CD14-positive monocyte (primary cell): ENCODE measurements around the gene CHD2. TPM values are rescaled to one million over a fixed set of nuclear protein-coding genes. Genes with fewer than 3 reads are reported as not detected.

ENCODE experiments used
- DNase-seq, 3 donors: peaks; one replicate each; pipeline ENCODE4 v3.0.0-alpha.2; 2011 to 2022
- H2AFZ ChIP-seq: 2 replicates; pipeline ENCODE4 v1.6.0; 2012; ENCODE audit warnings: mild to moderate bottlenecking, low read depth, low read length, inconsistent platforms; ENCODE audit not compliant: insufficient read depth, poor library complexity, severe bottlenecking
- H3K27ac ChIP-seq, 2 donors: 1 replicate in 1 of 2; 2 replicates in 1 of 2; pipeline ENCODE4 v1.5.1; 2012 to 2013; ENCODE audit warnings: low read length in 2 of 2, control low read depth in 1 of 2, inconsistent platforms in 1 of 2, low read depth in 1 of 2, mild to moderate bottlenecking in 1 of 2
- H3K27me3 ChIP-seq, 2 donors: one replicate each; pipeline versions ENCODE4 v1.6.0 to v1.6.1; 2011 to 2013; ENCODE audit warnings: low read length in 2 of 2; ENCODE audit not compliant: control insufficient read depth in 2 of 2, insufficient read depth in 2 of 2
- H3K36me3 ChIP-seq, 2 donors: replicated peaks in 1 of 2; 1 replicate in 1 of 2; 2 replicates in 1 of 2; pipeline versions ENCODE4 v1.5.1 to v1.6.1; 2012 to 2013; ENCODE audit warnings: low read length in 2 of 2, control low read depth in 1 of 2, inconsistent platforms in 1 of 2, mild to moderate bottlenecking in 1 of 2; ENCODE audit not compliant: insufficient read depth in 2 of 2, control insufficient read depth in 1 of 2
- H3K4me1 ChIP-seq, 2 donors: 1 replicate in 1 of 2; 2 replicates in 1 of 2; pipeline versions ENCODE4 v1.5.1 to v1.6.1; 2012 to 2013; ENCODE audit warnings: low read length in 2 of 2, control low read depth in 1 of 2, inconsistent platforms in 1 of 2, mild to moderate bottlenecking in 1 of 2, moderate library complexity in 1 of 2; ENCODE audit not compliant: insufficient read depth in 2 of 2, control insufficient read depth in 1 of 2
- H3K4me2 ChIP-seq: replicated peaks from 2 replicates; pipeline ENCODE3; 2012; ENCODE audit warnings: low read length, moderate library complexity, mild to moderate bottlenecking; ENCODE audit not compliant: poor library complexity, severe bottlenecking; ENCODE audit errors: extremely low read depth
- H3K4me3 ChIP-seq, 3 experiments: fragments of 200-600 bp in 1 of 3; sonication (generic) in 1 of 3; replicated peaks in 1 of 3; 1 replicate in 2 of 3; 2 replicates in 1 of 3; pipeline ENCODE4 v1.5.1; 2011 to 2013; ENCODE audit warnings: low read length in 3 of 3, mild to moderate bottlenecking in 3 of 3, control low read depth in 2 of 3, low read depth in 2 of 3, inconsistent platforms in 1 of 3, moderate library complexity in 1 of 3
- H3K79me2 ChIP-seq: 2 replicates; pipeline ENCODE4 v1.6.0; 2012; ENCODE audit warnings: mild to moderate bottlenecking, control low read depth, inconsistent platforms, low read length, moderate library complexity; ENCODE audit not compliant: insufficient read depth
- H3K9ac ChIP-seq: 2 replicates; pipeline ENCODE4 v1.6.0; 2017; ENCODE audit warnings: low read length, mild to moderate bottlenecking; ENCODE audit not compliant: insufficient read depth, poor library complexity, severe bottlenecking
- H3K9me3 ChIP-seq, 2 donors: replicated peaks in 1 of 2; 1 replicate in 1 of 2; 2 replicates in 1 of 2; pipeline versions ENCODE4 v1.5.1 to v1.6.1; 2012 to 2013; ENCODE audit warnings: low read length in 2 of 2, control low read depth in 1 of 2; ENCODE audit not compliant: control insufficient read depth in 1 of 2, insufficient read depth in 1 of 2
- H4K20me1 ChIP-seq: 2 replicates; pipeline ENCODE4 v1.6.0; 2012; ENCODE audit warnings: mild to moderate bottlenecking, low read length, control low read depth, moderate library complexity; ENCODE audit not compliant: insufficient read depth
- H3K27ac Mint-ChIP-seq, 7 donors: one replicate each; pipeline ENCODE4 v1.8.0; 2020; ENCODE audit warnings: mild to moderate bottlenecking in 7 of 7, mixed read lengths in 7 of 7, moderate library complexity in 6 of 7, inconsistent platforms in 2 of 7
- H3K27me3 Mint-ChIP-seq, 3 donors: one replicate each; pipeline ENCODE4 v1.8.0; 2021 to 2022; ENCODE audit warnings: low read depth in 3 of 3, mild to moderate bottlenecking in 3 of 3, mixed read lengths in 3 of 3, moderate library complexity in 3 of 3, inconsistent platforms in 1 of 3
- H3K36me3 Mint-ChIP-seq, 2 donors: one replicate each; pipeline ENCODE4 v1.8.0; 2020; ENCODE audit warnings: mixed read lengths in 2 of 2, inconsistent platforms in 1 of 2, mild to moderate bottlenecking in 1 of 2
- H3K4me1 Mint-ChIP-seq: one replicate; pipeline ENCODE4 v1.8.0; 2020; ENCODE audit warnings: mild to moderate bottlenecking, mixed read lengths
- H3K4me3 Mint-ChIP-seq, 2 donors: one replicate each; pipeline ENCODE4 v1.8.0; 2020; ENCODE audit warnings: mild to moderate bottlenecking in 2 of 2, mixed read lengths in 2 of 2, moderate library complexity in 1 of 2
- H3K9me3 Mint-ChIP-seq, 7 donors: one replicate each; pipeline ENCODE4 v1.8.0; 2020 to 2022; ENCODE audit warnings: mixed read lengths in 7 of 7, mild to moderate bottlenecking in 6 of 7, moderate library complexity in 6 of 7, inconsistent platforms in 2 of 7
- WGBS: methylation state at CpG from one replicate; pipeline ENCODE4 v1.1.5; 2013; ENCODE audit warnings: missing lambda C conversion rate; ENCODE audit not compliant: insufficient coverage; 5-methylcytosine and 5-hydroxymethylcytosine counted together
- intact Hi-C, 2 donors: fragments of 100-400 bp; cut with micrococcal nuclease; formaldehyde crosslinking; loops; one replicate each; pipeline versions ENCODE4 v1.15.0 to v1.15.1; 2023
- polyA plus RNA-seq, 3 donors: library from polyadenylated mRNA; depleted of rRNA in 1 of 3; unstranded in 2 of 3; stranded (reverse) in 1 of 3; fragments of 300-500 nt in 2 of 3; fragments of >200 nt in 1 of 3; fragmentation: Illumina TruSeq in 2 of 3; gene quantifications; 1 replicate in 2 of 3; 2 replicates in 1 of 3; pipeline ENCODE4 v1.2.3, GENCODE V29; 2012 to 2021
- TF ChIP-seq, protein P1 (sequence below): fragments of 200-600 bp; IDR thresholded peaks from one replicate; pipeline ENCODE4 v1.8.0; 2022; ENCODE audit warnings: antibody characterized with exemption, mild to moderate bottlenecking

CHD2 gene
- polyA plus RNA-seq, 3 donors = 9.6 to 61.2 (median 11.4) TPM

DNA sequence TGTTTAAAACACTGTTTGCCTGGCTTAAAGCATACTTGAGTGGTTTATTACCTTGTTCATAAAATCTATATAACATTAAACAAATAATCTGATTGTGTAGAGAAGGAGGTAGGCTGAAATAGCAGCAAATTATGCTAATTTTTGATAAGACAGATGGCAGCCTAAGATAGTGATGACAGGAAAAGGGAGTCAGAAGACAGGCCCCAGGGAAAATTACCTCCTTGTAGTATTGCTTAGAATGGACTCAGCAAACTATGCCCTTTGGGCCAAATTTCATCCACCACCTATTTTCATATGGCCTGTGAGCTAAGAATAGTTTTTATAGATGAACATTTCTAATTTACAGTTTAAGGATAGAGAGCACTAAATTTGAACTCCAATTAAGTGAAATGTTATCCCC, 37.8 kb downstream of the CHD2 start:
- peaks cover 14% of the 10 kb centered on the region for H3K4me1 Mint-ChIP-seq
- H3K4me3 Mint-ChIP-seq = no peak overlapping the region
- DNase-seq = no peak
- no peak overlapping the region for H3K4me2 ChIP-seq
- TF ChIP-seq, protein P1, sequence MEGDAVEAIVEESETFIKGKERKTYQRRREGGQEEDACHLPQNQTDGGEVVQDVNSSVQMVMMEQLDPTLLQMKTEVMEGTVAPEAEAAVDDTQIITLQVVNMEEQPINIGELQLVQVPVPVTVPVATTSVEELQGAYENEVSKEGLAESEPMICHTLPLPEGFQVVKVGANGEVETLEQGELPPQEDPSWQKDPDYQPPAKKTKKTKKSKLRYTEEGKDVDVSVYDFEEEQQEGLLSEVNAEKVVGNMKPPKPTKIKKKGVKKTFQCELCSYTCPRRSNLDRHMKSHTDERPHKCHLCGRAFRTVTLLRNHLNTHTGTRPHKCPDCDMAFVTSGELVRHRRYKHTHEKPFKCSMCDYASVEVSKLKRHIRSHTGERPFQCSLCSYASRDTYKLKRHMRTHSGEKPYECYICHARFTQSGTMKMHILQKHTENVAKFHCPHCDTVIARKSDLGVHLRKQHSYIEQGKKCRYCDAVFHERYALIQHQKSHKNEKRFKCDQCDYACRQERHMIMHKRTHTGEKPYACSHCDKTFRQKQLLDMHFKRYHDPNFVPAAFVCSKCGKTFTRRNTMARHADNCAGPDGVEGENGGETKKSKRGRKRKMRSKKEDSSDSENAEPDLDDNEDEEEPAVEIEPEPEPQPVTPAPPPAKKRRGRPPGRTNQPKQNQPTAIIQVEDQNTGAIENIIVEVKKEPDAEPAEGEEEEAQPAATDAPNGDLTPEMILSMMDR = no peak
- H3K36me3 Mint-ChIP-seq = peaks cover 80 to 85% of the 10 kb centered on the region in 2 donors
- peaks cover 54% of the 10 kb centered on the region for H3K79me2 ChIP-seq
- no peak overlapping the region for H2AFZ ChIP-seq
- H3K4me1 ChIP-seq = peaks cover 14 to 17% of the 10 kb centered on the region in 2 donors
- H3K27ac Mint-ChIP-seq = no peak overlapping the region
- no peaks in the 10 kb centered on the region for H3K9me3 ChIP-seq
- H3K27me3 ChIP-seq = no peaks in the 10 kb centered on the region
- peak overlapping the region in 1 of 2 donors; percentile 10 for H3K27ac ChIP-seq
- no peak overlapping the region for H3K9ac ChIP-seq
- H3K27me3 Mint-ChIP-seq = no peaks in the 10 kb centered on the region
- H3K36me3 ChIP-seq = peaks cover 85 to 97% of the 10 kb centered on the region in 2 donors
- H4K20me1 ChIP-seq = peaks cover 74% of the 10 kb centered on the region
- intact Hi-C loops = loop anchor here in 1 of 2 donors (10.0 kb wide), 1 partner anchor 57 kb away; no protein-coding TSS in a partner anchor
- H3K4me3 ChIP-seq = no peak overlapping the region
- peaks cover 0 to 3% (median 0%) of the 10 kb centered on the region in 7 donors for H3K9me3 Mint-ChIP-seq

DNA sequence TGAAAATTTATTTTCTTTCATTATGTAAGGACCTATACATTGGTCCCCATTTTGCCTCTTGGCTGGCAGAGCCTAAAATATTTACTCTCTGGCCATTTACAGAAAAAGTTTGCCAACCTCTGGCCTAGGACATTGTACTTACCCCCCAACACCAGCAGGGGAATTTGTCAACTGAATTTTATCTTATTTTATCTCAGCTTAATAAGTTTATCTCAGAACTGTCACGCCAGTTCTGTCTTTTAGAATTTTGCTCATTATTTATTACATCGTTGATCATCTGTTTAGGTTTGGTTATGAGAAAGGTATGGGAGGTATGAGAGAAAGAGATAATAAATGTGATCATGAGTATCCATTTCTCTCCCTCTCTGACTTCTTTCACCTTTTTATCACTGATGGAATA, 38.3 kb downstream of the CHD2 start:
- intact Hi-C loops = loop anchor here in 1 of 2 donors (10.0 kb wide), 1 partner anchor 56 kb away; no protein-coding TSS in a partner anchor
- H3K4me3 ChIP-seq = no peak overlapping the region
- H3K4me1 ChIP-seq = peaks cover 9 to 12% of the 10 kb centered on the region in 2 donors
- no peaks in the 10 kb centered on the region for H3K9me3 ChIP-seq
- Mint-ChIP-seq H3K27ac (peak overlapping the region in 1 of 7 donors; percentile 50), H3K4me1 (peaks cover 12% of the 10 kb centered on the region), H3K9me3 (peaks cover 0 to 3% (median 0%) of the 10 kb centered on the region in 7 donors), H3K4me3 (no peak overlapping the region), H3K27me3 (no peaks in the 10 kb centered on the region), H3K36me3 (peaks cover 80 to 87% of the 10 kb centered on the region in 2 donors)
- H3K9ac ChIP-seq = no peak overlapping the region
- no CpG with 5 or more reads among the region's 2 CpGs for WGBS
- no peak overlapping the region for H3K27ac ChIP-seq
- H3K4me2 ChIP-seq = no peak overlapping the region
- H3K27me3 ChIP-seq = no peaks in the 10 kb centered on the region
- peaks cover 89 to 97% of the 10 kb centered on the region in 2 donors for H3K36me3 ChIP-seq
- no peak overlapping the region for H2AFZ ChIP-seq
- TF ChIP-seq, protein P1 = peak; percentile 41
- no peak for DNase-seq
- H4K20me1 ChIP-seq = peaks cover 70% of the 10 kb centered on the region
- H3K79me2 ChIP-seq = peaks cover 52% of the 10 kb centered on the region
